HepG2 (cell line): ENCODE measurements around the gene AP5Z1. TPM values are rescaled to one million over a fixed set of nuclear protein-coding genes. Genes with fewer than 3 reads are reported as not detected.
A peak's percentile ranks its signal among the peaks of the same experiment; 100 is the strongest.

Experiments
- CHCHD3 ChIP-seq: sonication (generic); formaldehyde crosslinking; IDR thresholded peaks from 2 replicates; pipeline ENCODE4 v1.8.0; 2022; ENCODE audit warnings: mild to moderate bottlenecking, missing genetic modification reagents, moderate library complexity
- GABPB1 ChIP-seq: IDR thresholded peaks from 2 replicates; pipeline ENCODE4 v1.6.1; 2016; ENCODE audit warnings: mild to moderate bottlenecking, missing genetic modification reagents, moderate library complexity, missing compliant biosample characterization
- GATAD2A ChIP-seq: IDR thresholded peaks from 2 replicates; pipeline ENCODE4 v1.6.1; 2016
- HNF4A ChIP-seq: sonication (generic); formaldehyde crosslinking; IDR thresholded peaks from 2 replicates; pipeline ENCODE4 v1.4.0; 2020; ENCODE audit warnings: missing genetic modification reagents
- HNF4G ChIP-seq, 2 experiments: sonication (generic) in 1 of 2; formaldehyde crosslinking in 1 of 2; IDR thresholded peaks; 2 replicates each; pipeline versions ENCODE4 v1.4.0 to v1.6.1; 2011 to 2020; ENCODE audit warnings: borderline replicate concordance in 2 of 2, low read depth in 2 of 2, mild to moderate bottlenecking in 2 of 2, low read length in 1 of 2, missing genetic modification reagents in 1 of 2, moderate library complexity in 1 of 2
- HNRNPL ChIP-seq: fragments of 200-400 bp; formaldehyde crosslinking; IDR thresholded peaks from 2 replicates; pipeline ENCODE4 v1.6.1; 2017; ENCODE audit warnings: mild to moderate bottlenecking, low read depth, low read length
- HNRNPLL ChIP-seq: fragments of 200-400 bp; formaldehyde crosslinking; IDR thresholded peaks from 2 replicates; pipeline ENCODE4 v1.6.1; 2017; ENCODE audit warnings: mild to moderate bottlenecking, low read depth, low read length; ENCODE audit not compliant: poor library complexity, severe bottlenecking
- KMT2B ChIP-seq: IDR thresholded peaks from 2 replicates; pipeline ENCODE4 v1.6.1; 2016; ENCODE audit warnings: missing genetic modification reagents, missing compliant biosample characterization
- MYC ChIP-seq: sonication (generic); formaldehyde crosslinking; IDR thresholded peaks from 2 replicates; pipeline ENCODE4 v1.9.0; 2021; ENCODE audit warnings: missing genetic modification reagents, borderline replicate concordance
- RFXAP ChIP-seq: sonication (generic); formaldehyde crosslinking; IDR thresholded peaks from 2 replicates; pipeline ENCODE4 v1.4.0; 2020; ENCODE audit warnings: missing genetic modification reagents, borderline replicate concordance
- RXRA ChIP-seq: sonication (generic); formaldehyde crosslinking; IDR thresholded peaks from 2 replicates; pipeline ENCODE4 v1.5.1; 2020; ENCODE audit warnings: missing genetic modification reagents
- RXRB ChIP-seq: IDR thresholded peaks from 2 replicates; pipeline ENCODE4 v1.6.1; 2016; ENCODE audit warnings: borderline replicate concordance, missing genetic modification reagents, missing compliant biosample characterization
- SSRP1 ChIP-seq: IDR thresholded peaks from 2 replicates; pipeline ENCODE4 v1.6.1; 2016; ENCODE audit warnings: control low read depth
- TCF12 ChIP-seq, 2 experiments: fragments of 450-650 bp in 1 of 2; sonication (generic) in 1 of 2; formaldehyde crosslinking in 1 of 2; IDR thresholded peaks; 2 replicates each; pipeline versions ENCODE4 v1.6.1 to v1.8.0; 2017 to 2022; ENCODE audit warnings: antibody characterized with exemption in 1 of 2, mild to moderate bottlenecking in 1 of 2, missing genetic modification reagents in 1 of 2, moderate library complexity in 1 of 2
- TEAD3 ChIP-seq: optimal IDR thresholded peaks from 2 replicates; pipeline ENCODE3; 2016; ENCODE audit warnings: borderline replicate concordance
- ZGPAT ChIP-seq: IDR thresholded peaks from 2 replicates; pipeline ENCODE4 v1.6.1; 2016; ENCODE audit warnings: mild to moderate bottlenecking
- ZKSCAN1 ChIP-seq: fragments of 150-350 bp; IDR thresholded peaks from 2 replicates; pipeline ENCODE4 v1.6.1; 2014; ENCODE audit warnings: low read length
- ZNF3 ChIP-seq: IDR thresholded peaks from 2 replicates; pipeline ENCODE4 v1.7.0; 2017; ENCODE audit warnings: inconsistent platforms
- ZNF724P ChIP-seq: sonication (generic); formaldehyde crosslinking; IDR thresholded peaks from 2 replicates; pipeline ENCODE4 v1.8.0; 2022; ENCODE audit warnings: missing genetic modification reagents, borderline replicate concordance
- ZNF768 ChIP-seq: sonication (generic); formaldehyde crosslinking; IDR thresholded peaks from 2 replicates; pipeline ENCODE4 v1.4.0; 2020; ENCODE audit warnings: missing genetic modification reagents
- ZNF777 ChIP-seq: sonication (generic); formaldehyde crosslinking; IDR thresholded peaks from 2 replicates; pipeline ENCODE4 v1.4.0; 2020; ENCODE audit warnings: missing genetic modification reagents
- polyA plus RNA-seq, 8 experiments: library from polyadenylated mRNA; depleted of rRNA in 3 of 8; stranded (reverse) in 7 of 8; unstranded in 1 of 8; fragments of >200 nt; fragmentation: Illumina TruSeq in 4 of 8; extraction: Trizol in 4 of 8; gene quantifications; 2 replicates each; pipeline versions ENCODE4 v1.2.1 to v1.2.3, GENCODE V29; 2011 to 2016; ENCODE audit warnings: low read depth in 4 of 8, missing spikeins in 1 of 8, mixed read lengths in 1 of 8; ENCODE audit not compliant: insufficient read depth in 1 of 8
- total RNA-seq, 5 experiments: library from RNA; depleted of rRNA; stranded (reverse); fragments of >200 nt; fragmentation: Illumina TruSeq; extraction: Trizol; gene quantifications; 2 replicates each; pipeline ENCODE4 v1.2.3, GENCODE V29; 2016; ENCODE audit warnings: low read depth in 1 of 5
- TF ChIP-seq, protein P1 (sequence below): sonication (generic); formaldehyde crosslinking; IDR thresholded peaks from 2 replicates; pipeline ENCODE4 v1.4.0; 2020; ENCODE audit warnings: missing genetic modification reagents, low read depth, mild to moderate bottlenecking, borderline replicate concordance
- TF ChIP-seq, protein P2 (sequence below): sonication (generic); formaldehyde crosslinking; IDR thresholded peaks from 2 replicates; pipeline ENCODE4 v1.5.0; 2020; ENCODE audit warnings: mild to moderate bottlenecking, missing genetic modification reagents
- TF ChIP-seq, protein P3 (sequence below): sonication (generic); formaldehyde crosslinking; IDR thresholded peaks from 2 replicates; pipeline ENCODE4 v1.4.0; 2020; ENCODE audit warnings: missing genetic modification reagents

AP5Z1 gene
- total and polyA plus RNA-seq, 2 of the 13 experiments (the other 11 are each of a cell fraction or from before 2014, with no cell fraction given): 9.3 to 15.1 TPM

- TF ChIP-seq RXRB (CRISPR knock-in tag) (peak; percentile 86), SSRP1 (CRISPR knock-in tag) (0 out of 2 replicates have a peak, but pooled peaks have one; percentile 41), HNF4A (CRISPR knock-in tag) (peak; percentile 62), ZNF3 (peak; percentile 84), GATAD2A (peak; percentile 87), RFXAP (CRISPR knock-in tag) (0 out of 2 replicates have a peak, but pooled peaks have one; percentile 31), ZGPAT (CRISPR knock-in tag) (peak; percentile 87), RXRA (CRISPR knock-in tag) (peak; percentile 95), HNRNPLL (peak; percentile 93), TCF12 (IDR thresholded peaks at IDR 0.05) (no peak), TCF12 (CRISPR knock-in tag; IDR thresholded peaks at IDR 0.05) (0 out of 2 replicates have a peak, but pooled peaks have one; percentile 23), HNF4G (IDR thresholded peaks at IDR 0.05; ENCODE audit: borderline replicate concordance, low read depth, low read length) (peak; percentile 64; the same call in 1 of the 2 replicates), HNF4G (CRISPR knock-in tag; IDR thresholded peaks at IDR 0.05; ENCODE audit: borderline replicate concordance, low read depth) (no peak; the same call in 1 of the 2 replicates), HNRNPL (peak; percentile 47; the same call in 1 of the 2 replicates), ZKSCAN1 (no peak), TEAD3 (CRISPR knock-in tag) (peak; percentile 54), ZNF768 (CRISPR knock-in tag) (peak; percentile 57; the same call in 1 of the 2 replicates), ZNF724P (no peak), MYC (peak; percentile 75; the same call in 1 of the 2 replicates), ZNF777 (CRISPR knock-in tag) (peak; percentile 57; the same call in 1 of the 2 replicates), KMT2B (0 out of 2 replicates have a peak, but pooled peaks have one; percentile 19), GABPB1 (peak; percentile 63), CHCHD3 (no peak)
- TF ChIP-seq, protein P1, sequence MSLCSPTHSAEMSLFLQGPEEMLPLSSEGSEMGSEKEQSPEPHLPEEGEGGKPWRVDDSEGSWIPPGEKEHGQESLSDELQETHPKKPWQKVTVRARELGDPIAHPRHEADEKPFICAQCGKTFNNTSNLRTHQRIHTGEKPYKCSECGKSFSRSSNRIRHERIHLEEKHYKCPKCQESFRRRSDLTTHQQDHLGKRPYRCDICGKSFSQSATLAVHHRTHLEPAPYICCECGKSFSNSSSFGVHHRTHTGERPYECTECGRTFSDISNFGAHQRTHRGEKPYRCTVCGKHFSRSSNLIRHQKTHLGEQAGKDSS (CRISPR knock-in tag): peak; percentile 29; the same call in 1 of the 2 replicates
- TF ChIP-seq, protein P2, sequence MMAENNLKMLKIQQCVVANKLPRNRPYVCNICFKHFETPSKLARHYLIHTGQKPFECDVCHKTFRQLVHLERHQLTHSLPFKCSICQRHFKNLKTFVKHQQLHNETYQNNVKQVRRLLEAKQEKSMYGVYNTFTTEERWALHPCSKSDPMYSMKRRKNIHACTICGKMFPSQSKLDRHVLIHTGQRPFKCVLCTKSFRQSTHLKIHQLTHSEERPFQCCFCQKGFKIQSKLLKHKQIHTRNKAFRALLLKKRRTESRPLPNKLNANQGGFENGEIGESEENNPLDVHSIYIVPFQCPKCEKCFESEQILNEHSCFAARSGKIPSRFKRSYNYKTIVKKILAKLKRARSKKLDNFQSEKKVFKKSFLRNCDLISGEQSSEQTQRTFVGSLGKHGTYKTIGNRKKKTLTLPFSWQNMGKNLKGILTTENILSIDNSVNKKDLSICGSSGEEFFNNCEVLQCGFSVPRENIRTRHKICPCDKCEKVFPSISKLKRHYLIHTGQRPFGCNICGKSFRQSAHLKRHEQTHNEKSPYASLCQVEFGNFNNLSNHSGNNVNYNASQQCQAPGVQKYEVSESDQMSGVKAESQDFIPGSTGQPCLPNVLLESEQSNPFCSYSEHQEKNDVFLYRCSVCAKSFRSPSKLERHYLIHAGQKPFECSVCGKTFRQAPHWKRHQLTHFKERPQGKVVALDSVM (CRISPR knock-in tag): peak; percentile 100
- TF ChIP-seq, protein P3, sequence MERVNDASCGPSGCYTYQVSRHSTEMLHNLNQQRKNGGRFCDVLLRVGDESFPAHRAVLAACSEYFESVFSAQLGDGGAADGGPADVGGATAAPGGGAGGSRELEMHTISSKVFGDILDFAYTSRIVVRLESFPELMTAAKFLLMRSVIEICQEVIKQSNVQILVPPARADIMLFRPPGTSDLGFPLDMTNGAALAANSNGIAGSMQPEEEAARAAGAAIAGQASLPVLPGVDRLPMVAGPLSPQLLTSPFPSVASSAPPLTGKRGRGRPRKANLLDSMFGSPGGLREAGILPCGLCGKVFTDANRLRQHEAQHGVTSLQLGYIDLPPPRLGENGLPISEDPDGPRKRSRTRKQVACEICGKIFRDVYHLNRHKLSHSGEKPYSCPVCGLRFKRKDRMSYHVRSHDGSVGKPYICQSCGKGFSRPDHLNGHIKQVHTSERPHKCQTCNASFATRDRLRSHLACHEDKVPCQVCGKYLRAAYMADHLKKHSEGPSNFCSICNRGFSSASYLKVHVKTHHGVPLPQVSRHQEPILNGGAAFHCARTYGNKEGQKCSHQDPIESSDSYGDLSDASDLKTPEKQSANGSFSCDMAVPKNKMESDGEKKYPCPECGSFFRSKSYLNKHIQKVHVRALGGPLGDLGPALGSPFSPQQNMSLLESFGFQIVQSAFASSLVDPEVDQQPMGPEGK: peak; percentile 65
Observed at GRCh38 chr7:4742051-4742573, 33.3 kb upstream of the AP5Z1 start (continued).
